ENCODE measurements around the gene SCARB1. TPM values are rescaled to one million over a fixed set of nuclear protein-coding genes. Genes with fewer than 3 reads are reported as not detected.

SCARB1 gene
- total RNA-seq, 1 donor from 2014 or later, result 4.3 TPM

DNA sequence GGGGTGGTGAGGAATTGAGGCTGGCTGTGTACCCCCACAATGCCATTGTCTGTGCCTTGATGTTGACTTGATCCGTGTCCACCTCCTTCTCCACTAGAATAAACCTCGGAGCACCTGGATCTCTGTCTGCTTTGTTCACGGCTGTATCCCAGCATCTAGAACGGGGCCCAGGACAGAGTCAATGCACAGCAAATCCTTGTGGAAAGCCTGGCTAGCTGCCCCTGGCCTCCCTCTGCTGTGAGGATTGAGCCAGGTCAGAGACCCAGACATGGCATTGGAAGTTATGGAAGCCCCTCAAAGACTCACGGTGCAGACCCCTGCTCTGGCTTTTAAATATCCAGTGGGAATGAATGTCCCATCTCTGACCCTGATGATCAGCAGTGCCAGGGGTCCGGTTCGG, 109.2 kb downstream of the SCARB1 start:
- TF ChIP-seq, protein P1, sequence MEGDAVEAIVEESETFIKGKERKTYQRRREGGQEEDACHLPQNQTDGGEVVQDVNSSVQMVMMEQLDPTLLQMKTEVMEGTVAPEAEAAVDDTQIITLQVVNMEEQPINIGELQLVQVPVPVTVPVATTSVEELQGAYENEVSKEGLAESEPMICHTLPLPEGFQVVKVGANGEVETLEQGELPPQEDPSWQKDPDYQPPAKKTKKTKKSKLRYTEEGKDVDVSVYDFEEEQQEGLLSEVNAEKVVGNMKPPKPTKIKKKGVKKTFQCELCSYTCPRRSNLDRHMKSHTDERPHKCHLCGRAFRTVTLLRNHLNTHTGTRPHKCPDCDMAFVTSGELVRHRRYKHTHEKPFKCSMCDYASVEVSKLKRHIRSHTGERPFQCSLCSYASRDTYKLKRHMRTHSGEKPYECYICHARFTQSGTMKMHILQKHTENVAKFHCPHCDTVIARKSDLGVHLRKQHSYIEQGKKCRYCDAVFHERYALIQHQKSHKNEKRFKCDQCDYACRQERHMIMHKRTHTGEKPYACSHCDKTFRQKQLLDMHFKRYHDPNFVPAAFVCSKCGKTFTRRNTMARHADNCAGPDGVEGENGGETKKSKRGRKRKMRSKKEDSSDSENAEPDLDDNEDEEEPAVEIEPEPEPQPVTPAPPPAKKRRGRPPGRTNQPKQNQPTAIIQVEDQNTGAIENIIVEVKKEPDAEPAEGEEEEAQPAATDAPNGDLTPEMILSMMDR (IDR thresholded peaks at IDR 0.05), result no peak
- Histone ChIP-seq H3K36me3 (no peaks in the 10 kb centered on the region), H3K79me2 (ENCODE audit: low read depth) (no peaks in the 10 kb centered on the region), H3K4me3 (no peak overlapping the region), H3F3A (ENCODE audit: low read depth) (peaks cover 19% of the 10 kb centered on the region), H3K4me2 (no peak overlapping the region), H2AFZ (replicated peaks) (no peak overlapping the region), H3K9ac (no peak overlapping the region), H3K9me3 (ENCODE audit: low read depth) (no peaks in the 10 kb centered on the region), H3K4me1 (peaks cover 11% of the 10 kb centered on the region), H4K20me1 (ENCODE audit: low read depth) (no peaks in the 10 kb centered on the region), H3K27ac (no peak overlapping the region), H3K27me3 (no peaks in the 10 kb centered on the region)
- Mint-ChIP-seq H3K36me3 (no peaks in the 10 kb centered on the region), H3K27ac (no peak overlapping the region), H3K27me3 (ENCODE audit: insufficient read depth, low read depth) (peaks cover 25% of the 10 kb centered on the region), H3K9me3 (peaks cover 19% of the 10 kb centered on the region), H3K4me3 (no peak overlapping the region), H3K4me1 (peaks cover 56% of the 10 kb centered on the region)
- DNase-seq (ENCODE audit: low spot score), result no peak

DNA sequence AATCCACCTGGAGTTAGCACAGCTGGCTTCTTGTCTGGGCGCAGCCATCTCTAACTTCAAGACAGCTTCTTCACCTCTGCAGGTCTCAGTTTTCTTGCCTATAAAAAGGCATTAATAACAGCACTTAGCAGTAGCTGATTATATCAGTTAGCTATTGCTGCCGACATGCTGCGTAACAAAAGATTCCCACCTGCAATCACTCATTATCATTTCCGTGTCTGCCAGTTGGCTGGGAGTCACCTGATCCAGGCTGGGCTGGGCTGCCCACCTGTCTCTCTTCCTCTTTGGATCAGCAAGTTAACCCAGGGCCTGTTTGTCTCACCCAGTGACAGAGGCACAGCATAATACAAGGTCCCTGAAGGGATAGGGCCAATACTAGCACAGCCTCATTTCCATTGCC, 109.7 kb downstream of the SCARB1 start:
- H3F3A ChIP-seq (ENCODE audit: low read depth), result peaks cover 19% of the 10 kb centered on the region
- H3K9ac ChIP-seq, result no peak overlapping the region
- no peaks in the 10 kb centered on the region for H3K27me3 ChIP-seq
- H3K27ac ChIP-seq, result no peak overlapping the region
- peak overlapping the region; percentile 38 for H3K27ac Mint-ChIP-seq
- peaks cover 54% of the 10 kb centered on the region for H3K4me1 Mint-ChIP-seq
- H3K36me3 Mint-ChIP-seq, result no peaks in the 10 kb centered on the region
- H3K36me3 ChIP-seq, result no peaks in the 10 kb centered on the region
- H3K4me1 ChIP-seq, result peaks cover 11% of the 10 kb centered on the region
- H3K9me3 ChIP-seq (ENCODE audit: low read depth), result no peaks in the 10 kb centered on the region
- no peak overlapping the region for H3K4me2 ChIP-seq
- no peak overlapping the region for H2AFZ ChIP-seq (replicated peaks)
- H3K27me3 Mint-ChIP-seq (ENCODE audit: insufficient read depth, low read depth), result peaks cover 22% of the 10 kb centered on the region
- no peak overlapping the region for H3K4me3 Mint-ChIP-seq
- no peak for TF ChIP-seq EZH2 (IDR thresholded peaks at IDR 0.05)
- TF ChIP-seq EZH2phosphoT487 (IDR thresholded peaks at IDR 0.05), result no peak
- peaks cover 19% of the 10 kb centered on the region for H3K9me3 Mint-ChIP-seq
- H3K79me2 ChIP-seq (ENCODE audit: low read depth), result no peaks in the 10 kb centered on the region
- no peak overlapping the region for H3K4me3 ChIP-seq
- H4K20me1 ChIP-seq (ENCODE audit: low read depth), result no peaks in the 10 kb centered on the region
- DNase-seq (ENCODE audit: low spot score), result no peak

DNA sequence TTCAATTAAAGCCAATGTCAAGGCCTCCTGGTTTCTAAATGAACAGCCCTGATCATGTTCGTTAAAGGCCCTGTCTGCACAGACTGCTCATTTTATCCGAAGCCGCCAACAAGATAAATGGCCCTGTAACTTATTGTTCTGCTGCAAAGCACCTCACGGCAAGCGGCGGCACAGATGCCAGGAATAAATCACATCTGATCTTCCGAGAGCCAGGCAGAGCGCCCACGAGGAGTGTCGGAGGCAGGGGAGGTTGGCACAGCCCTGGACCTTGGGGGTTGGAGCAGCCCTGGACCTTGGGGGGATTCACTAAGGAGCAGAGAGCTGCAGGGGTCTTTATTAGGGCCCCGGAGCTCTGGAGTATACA, 110.5 kb downstream of the SCARB1 start:
- Histone ChIP-seq H3K4me2 (no peak overlapping the region), H3K4me3 (no peak overlapping the region), H3F3A (ENCODE audit: low read depth) (peaks cover 19% of the 10 kb centered on the region), H3K79me2 (ENCODE audit: low read depth) (no peaks in the 10 kb centered on the region), H3K27ac (no peak overlapping the region), H3K36me3 (no peaks in the 10 kb centered on the region), H3K9ac (no peak overlapping the region), H3K4me1 (peaks cover 11% of the 10 kb centered on the region), H2AFZ (replicated peaks) (no peak overlapping the region), H3K9me3 (ENCODE audit: low read depth) (no peaks in the 10 kb centered on the region), H3K27me3 (no peaks in the 10 kb centered on the region), H4K20me1 (ENCODE audit: low read depth) (no peaks in the 10 kb centered on the region)
- Mint-ChIP-seq H3K27me3 (ENCODE audit: insufficient read depth, low read depth) (peaks cover 20% of the 10 kb centered on the region), H3K4me1 (peaks cover 55% of the 10 kb centered on the region), H3K36me3 (no peaks in the 10 kb centered on the region), H3K9me3 (peaks cover 22% of the 10 kb centered on the region), H3K4me3 (peak overlapping the region; percentile 31), H3K27ac (peak overlapping the region; percentile 75)
- DNase-seq (ENCODE audit: low spot score), result no peak
- TF ChIP-seq, protein P1 (IDR thresholded peaks at IDR 0.05), result no peak
- no peak for TF ChIP-seq EZH2 (IDR thresholded peaks at IDR 0.05)
- TF ChIP-seq EZH2phosphoT487 (IDR thresholded peaks at IDR 0.05), result no peak

DNA sequence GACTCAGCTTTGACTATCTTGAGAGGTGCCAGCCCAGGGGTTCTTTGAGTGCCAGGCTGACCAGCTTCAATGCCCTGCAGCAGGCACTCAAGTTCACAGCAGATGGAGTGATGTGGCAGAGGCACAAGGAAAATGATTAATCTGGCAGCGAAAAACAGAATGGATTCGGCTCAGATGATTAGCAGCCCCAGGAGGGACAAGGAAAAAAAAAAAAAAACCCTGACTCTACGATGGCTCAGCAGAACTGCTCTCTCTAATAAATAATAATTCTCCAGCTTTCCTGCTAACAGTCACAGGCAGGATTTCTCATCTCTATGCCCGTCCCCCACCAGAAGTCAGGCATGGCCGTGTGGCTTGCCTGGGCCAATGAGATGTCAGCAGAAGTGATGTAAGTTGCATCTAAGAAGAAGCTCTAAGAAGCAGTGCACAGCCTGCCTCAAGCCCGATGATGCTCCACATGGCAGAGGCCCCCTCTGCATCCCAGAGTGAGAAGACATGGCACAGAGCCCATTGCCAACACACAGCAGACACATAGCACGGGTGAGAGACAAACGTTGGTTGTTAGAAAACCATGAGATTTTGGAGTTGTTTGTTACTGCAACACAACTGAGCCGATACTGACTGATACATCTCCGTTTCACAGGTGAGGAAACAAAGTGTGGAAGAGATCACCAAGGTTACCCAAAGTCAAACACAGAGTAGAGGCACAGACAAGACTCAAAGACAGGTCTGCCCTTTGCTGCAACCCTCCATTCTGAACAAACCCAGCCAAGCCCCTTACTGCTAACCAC, 111.0 kb downstream of the SCARB1 start:
- Mint-ChIP-seq H3K27ac (peak overlapping the region; percentile 3), H3K4me3 (no peak overlapping the region), H3K36me3 (no peaks in the 10 kb centered on the region), H3K27me3 (ENCODE audit: insufficient read depth, low read depth) (peaks cover 24% of the 10 kb centered on the region), H3K4me1 (peaks cover 58% of the 10 kb centered on the region), H3K9me3 (peaks cover 22% of the 10 kb centered on the region)
- Histone ChIP-seq H3K4me2 (no peak overlapping the region), H3K9ac (no peak overlapping the region), H2AFZ (replicated peaks) (no peak overlapping the region), H3K27ac (no peak overlapping the region), H3F3A (ENCODE audit: low read depth) (peaks cover 19% of the 10 kb centered on the region), H4K20me1 (ENCODE audit: low read depth) (no peaks in the 10 kb centered on the region), H3K79me2 (ENCODE audit: low read depth) (no peaks in the 10 kb centered on the region), H3K36me3 (no peaks in the 10 kb centered on the region), H3K27me3 (no peaks in the 10 kb centered on the region), H3K9me3 (ENCODE audit: low read depth) (no peaks in the 10 kb centered on the region), H3K4me3 (no peak overlapping the region), H3K4me1 (peaks cover 11% of the 10 kb centered on the region)
- TF ChIP-seq, protein P1 (IDR thresholded peaks at IDR 0.05), result no peak
- TF ChIP-seq EZH2phosphoT487 (IDR thresholded peaks at IDR 0.05) (no peak), EZH2 (IDR thresholded peaks at IDR 0.05) (no peak)
- no peak for DNase-seq (ENCODE audit: low spot score)

Data from neural progenitor cell (in vitro differentiated cells).